CD1c-positive myeloid dendritic cell (primary cell): ENCODE results near the gene SPTLC2.

Experiments
- DNase-seq: peaks from one replicate; pipeline ENCODE4 v3.0.0-alpha.2; 2016; ENCODE audit errors: extremely low spot score

SPTLC2 gene

GRCh38 chr14:77507762-77508161, 108.7 kb downstream of the SPTLC2 start:
- no peak for DNase-seq

- no peak for DNase-seq
These were observed 111.4 kb downstream of the SPTLC2 start for GRCh38 chr14:77505031-77505430.

- DNase-seq: no peak
These were observed 113.3 kb downstream of the SPTLC2 start for GRCh38 chr14:77503138-77503537.

- no peak for DNase-seq
These were observed 114.2 kb downstream of the SPTLC2 start for GRCh38 chr14:77502109-77502782.

- DNase-seq: no peak
These were observed 117.4 kb downstream of the SPTLC2 start for GRCh38 chr14:77498984-77499527.

GRCh38 chr14:77498120-77498979, 118.1 kb downstream of the SPTLC2 start, which contains the start of gene ISM2:
Gene ISM2, minus strand, starts transcription at chr14:77498816. Its CDS starts 23 bp downstream, at chr14:77498793.
- DNase-seq: peak; percentile 43

GRCh38 chr14:77495334-77495733, 121.1 kb downstream of the SPTLC2 start:
- no peak for DNase-seq

GRCh38 chr14:77491056-77491455, 125.4 kb downstream of the SPTLC2 start:
- DNase-seq: no peak

GRCh38 chr14:77490347-77490986, 126.0 kb downstream of the SPTLC2 start:
- no peak for DNase-seq

GRCh38 chr14:77489041-77489440, 127.4 kb downstream of the SPTLC2 start:
- no peak for DNase-seq

- DNase-seq: no peak
These were observed 127.9 kb downstream of the SPTLC2 start for GRCh38 chr14:77488558-77488957.

GRCh38 chr14:77485901-77486678, 130.3 kb downstream of the SPTLC2 start:
- DNase-seq: no peak

GRCh38 chr14:77485256-77485655, 131.2 kb downstream of the SPTLC2 start:
- DNase-seq: no peak

- DNase-seq: no peak
These were observed 134.0 kb downstream of the SPTLC2 start for GRCh38 chr14:77482422-77482821.

GRCh38 chr14:77478796-77479195, 137.6 kb downstream of the SPTLC2 start:
- peak; percentile 10 for DNase-seq

GRCh38 chr14:77478029-77478428, 138.4 kb downstream of the SPTLC2 start:
- DNase-seq: no peak

GRCh38 chr14:77475432-77476115, 140.9 kb downstream of the SPTLC2 start:
- DNase-seq: no peak

- DNase-seq: no peak
These were observed 141.8 kb downstream of the SPTLC2 start for GRCh38 chr14:77474479-77475177.

- no peak for DNase-seq
These were observed 142.5 kb downstream of the SPTLC2 start for GRCh38 chr14:77473921-77474320.

GRCh38 chr14:77470224-77470870, 146.1 kb downstream of the SPTLC2 start:
- no peak for DNase-seq
